Kidney (tissue), 14 donors: ENCODE results near the gene TSPAN3. TPM values are rescaled to one million over a fixed set of nuclear protein-coding genes. Genes with fewer than 3 reads are reported as not detected.
A peak's percentile ranks its signal among the peaks of the same experiment; 100 is the strongest.

Experiments
- DNase-seq, 5 donors: peaks; one replicate each; pipeline ENCODE4 v3.0.0-alpha.2; 2013 to 2020
- FAIRE-seq: peaks from 2 replicates; lab custom pipeline; 2012; peaks lifted over from hg19 to GRCh38; lab: Jason Lieb, UNC
- H3K27ac ChIP-seq, 2 donors: one replicate each; pipeline ENCODE4 v1.7.0; 2013; ENCODE audit warnings: low read depth in 2 of 2, low read length in 2 of 2, inconsistent platforms in 1 of 2
- H3K27me3 ChIP-seq: one replicate; pipeline ENCODE4 v1.7.1; 2013; ENCODE audit warnings: low read length, inconsistent platforms; ENCODE audit not compliant: control insufficient read depth, insufficient read depth
- H3K36me3 ChIP-seq, 3 donors: one replicate each; pipeline versions ENCODE4 v1.7.0 to v1.7.1; 2013; ENCODE audit warnings: low read length in 3 of 3, control low read depth in 1 of 3, inconsistent platforms in 1 of 3; ENCODE audit not compliant: insufficient read depth in 3 of 3, control insufficient read depth in 2 of 3
- H3K4me1 ChIP-seq, 3 donors: one replicate each; pipeline versions ENCODE4 v1.7.0 to v1.7.1; 2013; ENCODE audit warnings: low read length in 3 of 3, inconsistent platforms in 1 of 3, low read depth in 1 of 3; ENCODE audit not compliant: control insufficient read depth in 2 of 3, insufficient read depth in 2 of 3
- H3K4me3 ChIP-seq, 3 donors: one replicate each; pipeline versions ENCODE4 v1.7.0 to v1.8.1; 2013; ENCODE audit warnings: low read length in 3 of 3, control low read depth in 1 of 3, inconsistent platforms in 1 of 3
- H3K9ac ChIP-seq, 3 donors: one replicate each; pipeline versions ENCODE4 v1.7.0 to v1.7.1; 2013; ENCODE audit warnings: low read length in 3 of 3, control low read depth in 1 of 3, inconsistent platforms in 1 of 3
- H3K9me3 ChIP-seq, 3 donors: one replicate each; pipeline versions ENCODE4 v1.7.0 to v1.7.1; 2013; ENCODE audit warnings: low read length in 3 of 3, control low read depth in 1 of 3, inconsistent platforms in 1 of 3; ENCODE audit not compliant: control insufficient read depth in 2 of 3, insufficient read depth in 1 of 3
- CTCF ChIP-seq: IDR thresholded peaks from 3 replicates; pipeline ENCODE4 v1.5.1; 2012; ENCODE audit warnings: mild to moderate bottlenecking, moderate library complexity, borderline replicate concordance; ENCODE audit not compliant: insufficient read depth; ENCODE audit errors: extremely low read depth
- intact Hi-C: fragments of 100-400 bp; cut with DNase I; formaldehyde crosslinking; loops from one replicate; pipeline ENCODE4 v1.11.1; 2022
- polyA plus RNA-seq: library from polyadenylated mRNA; stranded (reverse); fragments of 350-450 nt; fragmentation: Illumina TruSeq; extraction: RNeasy Lipid Tissue Mini Kit (QIAGEN cat#74804); gene quantifications from one replicate; pipeline ENCODE4 v1.2.3, GENCODE V29; 2014; ENCODE audit warnings: low read depth, low replicate concordance; ENCODE audit not compliant: insufficient read depth
- total RNA-seq: library from RNA; stranded (reverse); fragmentation: NEBNext Ultra II Directional; extraction: Animal tissue kit (Norgen Biotek cat#: 25700); gene quantifications from one replicate; pipeline ENCODE4 v1.2.1, GENCODE V29; 2021
- donor health status: control.
- donor health status: control.
- donor health status: control.
- donor health status: control.
- donor health status: control.
- donor health status: DM: yes; HTN: yes; CAD: no.
- donor health status: Normal renal cell carcinoma (clear cell type).

Gene TSPAN3
- total and polyA plus RNA-seq, 2 donors from 2014 or later, result 245 to 273 TPM

DNA sequence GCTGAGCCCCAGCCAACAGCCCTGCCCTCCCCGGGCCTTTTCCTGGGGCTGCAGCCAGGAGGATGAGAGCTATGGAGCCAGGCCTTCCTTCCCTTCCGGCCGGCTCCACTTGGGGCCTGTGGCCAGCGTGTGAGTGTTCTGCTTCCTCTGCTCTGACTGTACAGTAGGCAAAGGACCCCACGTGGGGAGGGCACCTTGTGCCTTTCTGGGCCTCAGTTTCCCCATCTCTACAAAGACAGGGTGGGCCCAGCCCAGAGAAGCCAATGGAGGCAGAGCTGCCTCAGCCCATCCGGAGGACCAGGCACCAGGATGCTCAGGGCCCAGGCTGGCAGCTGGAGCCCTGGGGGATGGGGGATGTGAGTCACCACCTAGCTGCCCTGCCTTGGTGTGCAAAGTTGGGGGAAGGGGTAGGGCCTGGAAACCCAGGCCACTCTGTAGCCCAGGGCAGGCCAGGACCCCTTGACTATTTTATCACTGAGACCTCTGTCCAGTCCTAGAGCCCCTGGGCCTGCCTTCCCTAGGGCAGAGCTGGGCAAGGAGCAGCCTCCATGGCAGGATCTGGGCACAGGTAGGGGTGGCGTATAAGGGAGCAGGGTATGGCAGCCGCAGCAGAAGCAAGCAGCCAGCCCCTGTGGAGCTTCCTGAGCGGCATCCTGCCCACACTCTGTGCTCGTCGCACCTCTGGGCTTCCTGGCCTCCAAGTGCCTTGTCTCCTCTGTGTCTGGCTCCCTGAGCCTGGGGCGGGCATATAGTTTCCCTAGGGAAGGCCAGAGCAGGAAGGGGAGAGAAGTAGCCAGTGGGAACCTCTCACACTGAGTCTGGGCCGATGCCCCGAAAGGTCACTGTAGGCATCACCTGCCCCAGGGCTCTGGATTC is 74.1 kb downstream of the TSPAN3 start:
- Histone ChIP-seq H3K27me3 (no peaks in the 10 kb centered on the region), H3K9me3 (no peaks in the 10 kb centered on the region), H3K27ac (no peak overlapping the region), H3K9ac (no peak overlapping the region), H3K4me1 (no peaks in the 10 kb centered on the region), H3K36me3 (no peaks in the 10 kb centered on the region), H3K4me3 (no peak overlapping the region)
- FAIRE-seq (no peak), DNase-seq (peak in 1 of 5 donors; percentile 71)
- TF ChIP-seq CTCF, result no peak
- intact Hi-C loops, result no loop called here

DNA sequence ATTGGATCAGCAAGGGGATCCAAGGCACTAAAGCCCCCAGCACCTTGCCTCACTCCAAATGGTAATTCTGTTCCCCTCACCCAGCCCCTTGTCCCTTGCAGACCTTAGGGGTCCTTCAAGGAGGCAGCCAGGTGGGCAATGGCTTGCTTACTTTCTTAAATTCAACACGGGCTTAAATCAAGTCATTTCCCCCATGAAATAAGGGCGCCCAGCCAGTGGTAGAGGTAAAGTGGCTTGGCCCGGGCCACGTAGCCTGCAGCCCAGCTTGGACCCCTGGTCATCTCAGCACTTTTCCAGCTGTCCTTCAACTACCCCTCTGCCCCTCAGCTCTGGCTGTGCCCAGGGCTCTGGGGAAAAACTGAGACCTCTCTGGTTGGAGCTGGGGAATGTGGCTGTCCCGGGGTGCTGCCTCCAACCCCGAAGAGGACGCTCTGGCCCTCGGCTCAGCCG is 74.8 kb downstream of the TSPAN3 start:
- Histone ChIP-seq H3K27me3 (no peaks in the 10 kb centered on the region), H3K9ac (no peak overlapping the region)

GRCh38 chr15:76994971-76995945 is 75.7 kb downstream of the TSPAN3 start, which contains the start of gene PSTPIP1:
Gene PSTPIP1 (plus strand): TSS chr15:76995126. CDS start chr15:76995574, 448 bp downstream.
- Histone ChIP-seq H3K27ac (peak within 1 kb of the TSS in 1 of 2 donors; percentile 41), H3K36me3 (no peaks in the 10 kb centered on the region), H3K9me3 (no peaks in the 10 kb centered on the region), H3K9ac (no peak within 1 kb of the TSS), H3K4me3 (no peak within 1 kb of the TSS), H3K27me3 (no peaks in the 10 kb centered on the region), H3K4me1 (no peaks in the 10 kb centered on the region)
- peak in 2 of 5 donors; percentile 26 to 81 for DNase-seq
- no peak for TF ChIP-seq CTCF
- intact Hi-C loops, result no loop called here
- no peak for FAIRE-seq

More for the DNA sequence above, 74.8 kb downstream of the TSPAN3 start:
- H3K27ac ChIP-seq, result no peak overlapping the region
- no peaks in the 10 kb centered on the region for H3K36me3 ChIP-seq
- H3K9me3 ChIP-seq, result no peaks in the 10 kb centered on the region
- TF ChIP-seq CTCF, result no peak
- H3K4me3 ChIP-seq, result no peak overlapping the region
- H3K4me1 ChIP-seq, result no peaks in the 10 kb centered on the region
- intact Hi-C loops, result no loop called here
- FAIRE-seq, result no peak
- DNase-seq, result no peak
